Vagina (tissue), 2 donors: Measurements from ENCODE around the gene ZNF443. TPM values are rescaled to one million over a fixed set of nuclear protein-coding genes. Genes with fewer than 3 reads are reported as not detected.
"Not testable (repeated sequence)": the region's sequence is repeated elsewhere in the genome, so short reads cannot be mapped to it uniquely, and the experiment has no call there.

ENCODE experiments used
- DNase-seq, 2 donors: peaks; one replicate each; pipeline ENCODE4 v3.0.0-alpha.2; 2017; ENCODE audit errors: extremely low spot score in 2 of 2
- H3K27ac ChIP-seq: fragments of 200-600 bp; sonication (generic); one replicate; pipeline ENCODE4 v1.5.1; 2019
- H3K27me3 ChIP-seq: fragments of 200-600 bp; sonication (generic); one replicate; pipeline ENCODE4 v1.5.1; 2019
- H3K36me3 ChIP-seq, 2 donors: fragments of 200-600 bp; sonication (generic); one replicate each; pipeline ENCODE4 v1.5.1; 2017 to 2019
- H3K4me1 ChIP-seq: fragments of 200-600 bp; sonication (generic); one replicate; pipeline ENCODE4 v1.5.1; 2019
- H3K4me3 ChIP-seq, 2 donors: fragments of 200-600 bp; sonication (generic); 1 replicate in 1 of 2; 2 replicates in 1 of 2; pipeline ENCODE4 v1.5.1; 2016 to 2019
- H3K9me3 ChIP-seq: fragments of 200-600 bp; sonication (generic); one replicate; pipeline ENCODE4 v1.5.1; 2019
- CTCF ChIP-seq, 3 experiments: fragments of 450-650 bp in 2 of 3; fragments of 200-600 bp in 1 of 3; sonication (generic) in 1 of 3; IDR thresholded peaks; one replicate each; pipeline ENCODE4 v1.5.1; 2017 to 2019; ENCODE audit warnings: antibody characterized with exemption in 3 of 3, mild to moderate bottlenecking in 2 of 3, moderate library complexity in 2 of 3
- POLR2A ChIP-seq, 2 donors: fragments of 450-650 bp; IDR thresholded peaks; one replicate each; pipeline ENCODE4 v1.6.1; 2017; ENCODE audit warnings: antibody characterized with exemption in 2 of 2, mild to moderate bottlenecking in 2 of 2, moderate library complexity in 2 of 2
- POLR2AphosphoS5 ChIP-seq, 2 donors: sonication (generic); formaldehyde crosslinking; IDR thresholded peaks; one replicate each; pipeline ENCODE4 v1.9.0; 2017; ENCODE audit warnings: antibody characterized with exemption in 2 of 2, mild to moderate bottlenecking in 2 of 2, low read depth in 1 of 2; ENCODE audit not compliant: insufficient read depth in 1 of 2
- intact Hi-C: fragments of 100-400 bp; cut with DNase I; formaldehyde crosslinking; loops from one replicate; pipeline ENCODE4 v1.15.1; 2023
- total RNA-seq: library from RNA; depleted of rRNA; stranded (reverse); fragments of >200 nt; gene quantifications from one replicate; pipeline ENCODE4 v1.2.3, GENCODE V29; 2016

The ZNF443 gene
- total RNA-seq, 1 donor from 2014 or later, result 5.9 TPM

GRCh38 chr19:12484011-12484370, 43.2 kb upstream of the ZNF443 start:
- peak overlapping the region; percentile 86 for H3K27ac ChIP-seq
- TF ChIP-seq POLR2AphosphoS5 (IDR thresholded peaks at IDR 0.05; ENCODE audit: insufficient read depth in 1 of 2, low read depth in 1 of 2) (no peak), CTCF (IDR thresholded peaks at IDR 0.05) (no peak), POLR2A (IDR thresholded peaks at IDR 0.05) (no peak)
- no peak for DNase-seq
- peak overlapping the region; percentile 69 to 85 for H3K4me3 ChIP-seq
- H3K27me3 ChIP-seq, result no peaks in the 10 kb centered on the region
- H3K4me1 ChIP-seq, result peaks cover 35% of the 10 kb centered on the region
- no peaks in the 10 kb centered on the region for H3K9me3 ChIP-seq
- intact Hi-C loops, result no loop called here
- no peaks in the 10 kb centered on the region for H3K36me3 ChIP-seq

DNA sequence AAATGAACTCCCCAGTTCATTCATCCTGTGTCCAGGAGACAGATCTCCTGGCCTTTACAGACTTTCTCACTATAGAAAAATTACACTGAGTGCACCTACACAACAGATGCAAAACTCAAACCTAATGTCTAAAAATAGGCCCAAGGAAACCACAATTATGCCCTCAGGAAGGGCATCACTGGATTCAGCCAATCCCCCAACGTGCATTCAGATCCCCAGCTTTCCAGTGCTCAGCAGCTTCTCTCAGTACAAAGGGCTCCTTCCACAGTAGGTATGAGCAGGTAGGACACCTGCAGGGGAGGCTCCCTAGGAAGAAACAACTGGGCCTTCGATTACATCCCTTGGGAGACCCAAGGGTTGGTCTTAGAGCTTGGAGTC, 41.7 kb upstream of the ZNF443 start:
- TF ChIP-seq CTCF (IDR thresholded peaks at IDR 0.05), result no peak
- no peak for TF ChIP-seq POLR2A (IDR thresholded peaks at IDR 0.05)
- TF ChIP-seq POLR2AphosphoS5 (IDR thresholded peaks at IDR 0.05; ENCODE audit: insufficient read depth in 1 of 2, low read depth in 1 of 2), result no peak
- intact Hi-C loops, result no loop called here
- H3K4me3 ChIP-seq, result no peak overlapping the region
- no peaks in the 10 kb centered on the region for H3K9me3 ChIP-seq
- no peak overlapping the region for H3K27ac ChIP-seq
- peaks cover 48% of the 10 kb centered on the region for H3K4me1 ChIP-seq
- no peak for DNase-seq
- H3K36me3 ChIP-seq, result no peaks in the 10 kb centered on the region
- H3K27me3 ChIP-seq, result no peaks in the 10 kb centered on the region

DNA sequence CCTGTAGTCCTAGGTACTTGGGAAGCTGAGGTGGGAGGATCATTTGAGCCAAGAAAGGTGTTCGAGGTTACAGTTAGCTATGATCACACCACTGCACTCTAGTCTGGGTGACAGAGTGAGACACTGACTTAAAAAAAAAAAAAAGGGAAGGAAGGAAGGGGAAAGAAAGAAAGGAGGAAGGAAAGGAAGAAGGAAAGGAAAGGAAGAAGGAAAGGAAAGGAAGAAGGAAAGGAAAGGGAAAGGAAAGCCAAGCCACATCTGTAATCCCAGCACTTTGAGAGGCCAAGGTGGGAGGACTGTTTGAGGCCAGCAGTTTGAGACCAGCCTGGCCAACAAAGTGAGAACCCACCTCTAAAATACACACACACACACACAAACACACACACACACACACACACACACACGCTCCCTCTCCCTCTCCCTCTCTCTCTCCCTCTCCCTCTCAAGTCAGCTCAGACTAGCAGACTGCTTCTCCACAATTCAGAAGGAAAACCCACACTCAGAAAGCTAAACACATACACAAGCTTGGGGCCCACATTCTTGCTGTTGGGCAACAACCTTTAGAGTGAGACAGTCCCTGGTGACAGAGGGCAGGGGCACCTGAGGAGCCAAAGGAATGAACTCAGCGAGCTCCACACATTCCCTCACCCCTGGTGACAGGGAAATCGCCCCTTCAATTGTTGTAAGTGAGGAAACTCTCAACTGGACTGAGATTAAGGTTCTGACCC, 41.1 kb upstream of the ZNF443 start:
- no peaks in the 10 kb centered on the region for H3K36me3 ChIP-seq
- no peak overlapping the region for H3K27ac ChIP-seq
- TF ChIP-seq POLR2AphosphoS5 (IDR thresholded peaks at IDR 0.05; ENCODE audit: insufficient read depth in 1 of 2, low read depth in 1 of 2), result no peak
- TF ChIP-seq CTCF (IDR thresholded peaks at IDR 0.05), result no peak
- no peak for TF ChIP-seq POLR2A (IDR thresholded peaks at IDR 0.05)
- no peak for DNase-seq
- intact Hi-C loops, result no loop called here
- H3K4me1 ChIP-seq, result peaks cover 48% of the 10 kb centered on the region
- no peaks in the 10 kb centered on the region for H3K9me3 ChIP-seq
- no peaks in the 10 kb centered on the region for H3K27me3 ChIP-seq
- H3K4me3 ChIP-seq, result no peak overlapping the region

- no peak overlapping the region for H3K27ac ChIP-seq
- H3K36me3 ChIP-seq, result no peaks in the 10 kb centered on the region
- H3K9me3 ChIP-seq, result no peaks in the 10 kb centered on the region
- intact Hi-C loops, result no loop called here
- no peak overlapping the region for H3K4me3 ChIP-seq
- TF ChIP-seq POLR2AphosphoS5 (IDR thresholded peaks at IDR 0.05; ENCODE audit: insufficient read depth in 1 of 2, low read depth in 1 of 2), result no peak
- TF ChIP-seq CTCF (IDR thresholded peaks at IDR 0.05), result no peak
- TF ChIP-seq POLR2A (IDR thresholded peaks at IDR 0.05), result no peak
- H3K27me3 ChIP-seq, result no peaks in the 10 kb centered on the region
- DNase-seq, result no peak
- H3K4me1 ChIP-seq, result peaks cover 34% of the 10 kb centered on the region
Observed at GRCh38 chr19:12478234-12478941, 37.6 kb upstream of the ZNF443 start.

GRCh38 chr19:12467651-12468050, 26.8 kb upstream of the ZNF443 start:
- Histone ChIP-seq H3K9me3 (peaks cover 43% of the 10 kb centered on the region), H3K36me3 (peaks cover 0 to 35% of the 10 kb centered on the region in 2 donors)
- intact Hi-C loops, H3K27me3 ChIP-seq, H3K27ac ChIP-seq, H3K4me1 ChIP-seq, DNase-seq, H3K4me3 ChIP-seq: not testable (repeated sequence)
